ENCODE data around the gene BANP. TPM values are rescaled to one million over a fixed set of nuclear protein-coding genes. Genes with fewer than 3 reads are reported as not detected.

The BANP gene
- total RNA-seq, 1 donor: 15.5 TPM

GRCh38 chr16:87924041-87924810, 27.0 kb upstream of the BANP start:
- no peak for DNase-seq (ENCODE audit: low read depth)
- H3K4me3 ChIP-seq (ENCODE audit: low read depth, low read length): no peak overlapping the region
- TF ChIP-seq CTCF (IDR thresholded peaks at IDR 0.05; ENCODE audit: insufficient read depth, low read length): no peak

GRCh38 chr16:87924811-87925670, 26.2 kb upstream of the BANP start:
- DNase-seq (ENCODE audit: low read depth): no peak
- no peak for TF ChIP-seq CTCF (IDR thresholded peaks at IDR 0.05; ENCODE audit: insufficient read depth, low read length)
- no peak overlapping the region for H3K4me3 ChIP-seq (ENCODE audit: low read depth, low read length)

GRCh38 chr16:87926246-87927194, 24.7 kb upstream of the BANP start:
- no peak overlapping the region for H3K4me3 ChIP-seq (ENCODE audit: low read depth, low read length)
- no peak for TF ChIP-seq CTCF (IDR thresholded peaks at IDR 0.05; ENCODE audit: insufficient read depth, low read length)
- no peak for DNase-seq (ENCODE audit: low read depth)

GRCh38 chr16:87927195-87927562, 24.1 kb upstream of the BANP start:
- TF ChIP-seq CTCF (IDR thresholded peaks at IDR 0.05; ENCODE audit: insufficient read depth, low read length): peak; percentile 6
- no peak for DNase-seq (ENCODE audit: low read depth)
- no peak overlapping the region for H3K4me3 ChIP-seq (ENCODE audit: low read depth, low read length)

GRCh38 chr16:87929986-87930385, 21.2 kb upstream of the BANP start:
- no peak for DNase-seq (ENCODE audit: low read depth)
- TF ChIP-seq CTCF (IDR thresholded peaks at IDR 0.05; ENCODE audit: insufficient read depth, low read length): no peak
- H3K4me3 ChIP-seq (ENCODE audit: low read depth, low read length): no peak overlapping the region

- no peak for DNase-seq (ENCODE audit: low read depth)
- peak; percentile 42 for TF ChIP-seq CTCF (IDR thresholded peaks at IDR 0.05; ENCODE audit: insufficient read depth, low read length)
- H3K4me3 ChIP-seq (ENCODE audit: low read depth, low read length): no peak overlapping the region
These were observed 20.8 kb upstream of the BANP start for GRCh38 chr16:87930456-87930855.

Measured in fibroblast of the aortic adventitia (primary cell).